Measurements from ENCODE around the gene ACVR1B.

The ACVR1B gene

GRCh38 chr12:52023182-52023975, 71.9 kb downstream of the ACVR1B start (continued):
- no peak for TF ChIP-seq ZNF133 (tag by site-specific recombination; IDR thresholded peaks at IDR 0.05)
- no peak for TF ChIP-seq ZNF513 (tag by site-specific recombination; IDR thresholded peaks at IDR 0.05)
- TF ChIP-seq ZNF114 (tag by site-specific recombination; IDR thresholded peaks at IDR 0.05): no peak
- TF ChIP-seq ZNF623 (tag by site-specific recombination; IDR thresholded peaks at IDR 0.05): no peak
- no peak for TF ChIP-seq ZNF354C (tag by site-specific recombination; IDR thresholded peaks at IDR 0.05; ENCODE audit: borderline replicate concordance, low read depth)
- no peak for TF ChIP-seq ZNF548 (tag by site-specific recombination; IDR thresholded peaks at IDR 0.05)
- TF ChIP-seq GLI2 (tag by site-specific recombination; IDR thresholded peaks at IDR 0.05; ENCODE audit: borderline replicate concordance, low read depth): no peak
- TF ChIP-seq ZNF791 (tag by site-specific recombination; IDR thresholded peaks at IDR 0.05): no peak
- no peak for TF ChIP-seq ZNF221 (tag by site-specific recombination; IDR thresholded peaks at IDR 0.05; ENCODE audit: borderline replicate concordance)
- TF ChIP-seq SP7 (tag by site-specific recombination; IDR thresholded peaks at IDR 0.05): peak; percentile 63; the same call in 1 of the 2 replicates
- TF ChIP-seq ZNF138 (tag by site-specific recombination; IDR thresholded peaks at IDR 0.05; ENCODE audit: borderline replicate concordance): no peak
- TF ChIP-seq ZNF776 (tag by site-specific recombination; IDR thresholded peaks at IDR 0.05; ENCODE audit: borderline replicate concordance): no peak
- TF ChIP-seq ZNF416 (tag by site-specific recombination; IDR thresholded peaks at IDR 0.05): no peak
- TF ChIP-seq ZSCAN18 (tag by site-specific recombination; IDR thresholded peaks at IDR 0.05): no peak
- no peak; the same call in 1 of the 2 replicates for TF ChIP-seq ZNF837 (tag by site-specific recombination; IDR thresholded peaks at IDR 0.05)
- TF ChIP-seq BCL6B (tag by site-specific recombination; IDR thresholded peaks at IDR 0.05): no peak
- TF ChIP-seq ZNF561 (tag by site-specific recombination; IDR thresholded peaks at IDR 0.05; ENCODE audit: borderline replicate concordance): no peak
- TF ChIP-seq YY2 (tag by site-specific recombination; IDR thresholded peaks at IDR 0.05): no peak
- no peak for TF ChIP-seq ZNF24 (tag by site-specific recombination; IDR thresholded peaks at IDR 0.05)
- TF ChIP-seq ZNF747 (tag by site-specific recombination; IDR thresholded peaks at IDR 0.05): no peak
- TF ChIP-seq BCL11A (tag by site-specific recombination; IDR thresholded peaks at IDR 0.05; ENCODE audit: low read depth): no peak
- TF ChIP-seq PRDM4 (tag by site-specific recombination; IDR thresholded peaks at IDR 0.05): no peak
- no peak for TF ChIP-seq ZNF560 (tag by site-specific recombination; IDR thresholded peaks at IDR 0.05; ENCODE audit: borderline replicate concordance)
- no peak for TF ChIP-seq ZNF404 (tag by site-specific recombination; IDR thresholded peaks at IDR 0.05)
- no peak for TF ChIP-seq ZNF792 (tag by site-specific recombination; IDR thresholded peaks at IDR 0.05)
- TF ChIP-seq ZNF549 (tag by site-specific recombination; IDR thresholded peaks at IDR 0.05): no peak
- no peak for TF ChIP-seq ZNF132 (tag by site-specific recombination; IDR thresholded peaks at IDR 0.05; ENCODE audit: borderline replicate concordance)
- no peak for TF ChIP-seq ZNF670 (tag by site-specific recombination; IDR thresholded peaks at IDR 0.05; ENCODE audit: low read depth)
- no peak for TF ChIP-seq ZFP41 (tag by site-specific recombination; IDR thresholded peaks at IDR 0.05; ENCODE audit: borderline replicate concordance)
- peak; percentile 85 for TF ChIP-seq ZNF423 (tag by site-specific recombination; IDR thresholded peaks at IDR 0.05)
- TF ChIP-seq ZBTB49 (tag by site-specific recombination; IDR thresholded peaks at IDR 0.05; ENCODE audit: low read depth): no peak

All from HEK293 (cell line).